Measurements from ENCODE around the gene FGG.

Gene FGG

DNA sequence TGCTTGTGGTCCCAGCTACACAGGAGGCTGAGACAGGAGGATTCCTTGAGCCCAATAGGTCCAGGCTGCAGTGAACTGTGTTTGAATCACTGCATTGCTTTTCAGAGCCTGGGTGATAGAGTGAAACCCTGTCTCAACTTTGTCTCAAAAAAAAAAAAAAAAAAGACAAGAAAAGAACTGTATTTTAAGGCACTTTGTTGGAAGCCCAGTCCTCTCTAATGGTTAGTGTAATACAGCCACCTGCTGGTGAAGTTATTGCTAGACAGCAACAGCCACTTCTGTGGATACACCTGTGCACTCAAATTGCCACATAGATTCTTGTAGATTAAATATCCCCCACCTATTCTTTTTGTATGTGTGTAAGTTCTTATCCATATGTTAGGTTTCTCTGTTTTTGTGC lies 10.1 kb upstream of the FGG start:
- peak; percentile 18 for DNase-seq (ENCODE audit: low read depth)
- no peak overlapping the region for H3K4me3 ChIP-seq (ENCODE audit: low read depth, low read length)
- TF ChIP-seq, protein P1, sequence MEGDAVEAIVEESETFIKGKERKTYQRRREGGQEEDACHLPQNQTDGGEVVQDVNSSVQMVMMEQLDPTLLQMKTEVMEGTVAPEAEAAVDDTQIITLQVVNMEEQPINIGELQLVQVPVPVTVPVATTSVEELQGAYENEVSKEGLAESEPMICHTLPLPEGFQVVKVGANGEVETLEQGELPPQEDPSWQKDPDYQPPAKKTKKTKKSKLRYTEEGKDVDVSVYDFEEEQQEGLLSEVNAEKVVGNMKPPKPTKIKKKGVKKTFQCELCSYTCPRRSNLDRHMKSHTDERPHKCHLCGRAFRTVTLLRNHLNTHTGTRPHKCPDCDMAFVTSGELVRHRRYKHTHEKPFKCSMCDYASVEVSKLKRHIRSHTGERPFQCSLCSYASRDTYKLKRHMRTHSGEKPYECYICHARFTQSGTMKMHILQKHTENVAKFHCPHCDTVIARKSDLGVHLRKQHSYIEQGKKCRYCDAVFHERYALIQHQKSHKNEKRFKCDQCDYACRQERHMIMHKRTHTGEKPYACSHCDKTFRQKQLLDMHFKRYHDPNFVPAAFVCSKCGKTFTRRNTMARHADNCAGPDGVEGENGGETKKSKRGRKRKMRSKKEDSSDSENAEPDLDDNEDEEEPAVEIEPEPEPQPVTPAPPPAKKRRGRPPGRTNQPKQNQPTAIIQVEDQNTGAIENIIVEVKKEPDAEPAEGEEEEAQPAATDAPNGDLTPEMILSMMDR (IDR thresholded peaks at IDR 0.05; ENCODE audit: low read depth, low read length, missing control alignments), result peak; percentile 57

DNA sequence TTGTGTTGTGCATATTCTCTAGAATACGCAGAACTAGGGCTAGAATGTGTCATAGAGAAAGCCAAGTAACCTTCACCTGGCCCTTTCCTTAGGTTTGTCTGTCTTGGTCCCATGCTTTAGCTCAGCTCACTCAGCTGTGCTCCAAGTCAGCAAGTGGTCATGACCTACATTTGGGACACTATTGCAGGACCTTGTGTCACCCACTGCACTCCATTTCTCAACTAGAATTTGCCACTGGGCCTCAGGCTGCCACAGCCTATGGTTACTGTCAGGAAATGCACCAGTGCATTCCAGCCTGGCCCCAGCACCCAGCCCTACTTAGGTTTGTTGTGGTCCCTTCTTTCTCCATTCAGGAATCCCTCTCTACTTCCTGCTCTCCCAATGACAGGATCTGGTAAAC lies 7.7 kb upstream of the FGG start:
- TF ChIP-seq, protein P1 (IDR thresholded peaks at IDR 0.05; ENCODE audit: low read depth, low read length, missing control alignments), result no peak
- no peak overlapping the region for H3K4me3 ChIP-seq (ENCODE audit: low read depth, low read length)
- no peak for DNase-seq (ENCODE audit: low read depth)

DNA sequence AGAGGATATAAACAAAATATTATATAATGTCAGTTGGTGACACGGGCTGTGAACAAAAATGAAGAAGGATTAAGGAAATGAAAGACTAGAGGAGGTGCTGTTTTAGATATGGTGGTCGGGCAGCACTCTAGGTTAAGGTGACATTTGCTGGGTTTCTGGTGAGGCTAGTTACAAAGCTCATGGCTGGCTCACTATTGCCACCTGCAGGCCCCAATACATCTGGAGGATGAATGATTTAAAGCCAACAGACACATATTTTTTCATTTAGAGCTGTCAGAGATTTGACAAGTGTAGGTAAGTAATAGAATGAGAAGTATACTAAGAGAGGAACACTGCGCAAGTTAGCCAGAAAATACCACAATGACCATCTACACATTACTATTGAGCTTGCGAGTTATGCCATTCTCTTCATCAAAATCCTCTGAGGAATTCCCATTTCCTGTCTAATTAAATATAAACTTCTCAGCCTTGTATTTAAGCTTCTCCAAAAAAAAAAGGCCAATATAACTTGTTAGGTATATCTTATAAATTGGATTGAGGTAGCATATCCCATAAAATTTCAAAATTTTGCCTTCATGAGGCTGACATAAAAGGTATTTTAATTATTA lies 6.4 kb upstream of the FGG start:
- TF ChIP-seq, protein P1 (IDR thresholded peaks at IDR 0.05; ENCODE audit: low read depth, low read length, missing control alignments), result peak; percentile 71
- peak; percentile 22 for DNase-seq (ENCODE audit: low read depth)
- no peak overlapping the region for H3K4me3 ChIP-seq (ENCODE audit: low read depth, low read length)

DNA sequence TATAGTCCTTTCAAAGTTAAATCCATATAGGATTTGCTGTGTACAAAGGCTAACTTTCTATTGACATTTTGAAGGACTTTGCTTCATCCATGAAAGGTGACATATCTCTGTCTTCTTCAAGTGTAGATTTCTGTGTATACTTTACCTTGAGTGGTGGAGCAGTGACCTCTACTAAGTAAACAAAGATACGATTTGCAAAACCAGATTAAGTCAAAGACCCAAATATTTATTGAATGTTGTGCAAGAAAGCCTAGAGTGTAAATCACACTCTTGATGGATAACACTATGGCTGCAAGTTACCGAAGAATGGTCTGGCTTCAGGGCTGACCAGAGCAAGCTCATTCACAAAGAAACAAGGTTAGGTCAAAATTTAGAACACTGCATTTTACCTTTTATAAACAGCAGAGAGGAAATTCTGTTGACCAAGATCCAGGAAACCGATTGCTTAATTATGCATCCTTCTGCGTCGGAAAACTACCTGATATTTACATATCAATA lies 5.4 kb upstream of the FGG start:
- DNase-seq (ENCODE audit: low read depth), result no peak
- TF ChIP-seq, protein P1 (IDR thresholded peaks at IDR 0.05; ENCODE audit: low read depth, low read length, missing control alignments), result no peak

DNA sequence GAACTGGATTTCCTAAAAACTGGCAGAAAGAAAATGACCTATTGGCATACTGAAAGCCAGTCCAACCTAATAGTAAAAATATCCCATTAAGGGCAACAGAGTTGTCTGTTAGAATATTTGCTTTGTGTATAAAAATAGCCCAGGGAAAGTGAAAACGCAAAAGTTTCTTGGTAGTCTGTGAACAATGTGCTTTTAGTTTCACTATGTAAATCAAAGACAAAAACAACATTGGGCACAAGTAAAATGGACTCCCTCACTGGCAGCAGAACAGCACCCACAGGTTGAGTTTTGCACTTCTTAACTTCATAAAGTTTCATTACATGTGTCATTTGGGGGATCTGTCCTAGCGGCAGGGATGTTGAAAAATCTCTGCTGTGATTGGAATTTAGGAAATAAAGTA lies 4.3 kb upstream of the FGG start:
- peak; percentile 45 for DNase-seq (ENCODE audit: low read depth)
- H3K4me3 ChIP-seq (ENCODE audit: low read depth, low read length), result no peak overlapping the region
- TF ChIP-seq, protein P1 (IDR thresholded peaks at IDR 0.05; ENCODE audit: low read depth, low read length, missing control alignments), result no peak

More for the DNA sequence above, 5.4 kb upstream of the FGG start:
- H3K4me3 ChIP-seq (ENCODE audit: low read depth, low read length), result no peak overlapping the region

DNA sequence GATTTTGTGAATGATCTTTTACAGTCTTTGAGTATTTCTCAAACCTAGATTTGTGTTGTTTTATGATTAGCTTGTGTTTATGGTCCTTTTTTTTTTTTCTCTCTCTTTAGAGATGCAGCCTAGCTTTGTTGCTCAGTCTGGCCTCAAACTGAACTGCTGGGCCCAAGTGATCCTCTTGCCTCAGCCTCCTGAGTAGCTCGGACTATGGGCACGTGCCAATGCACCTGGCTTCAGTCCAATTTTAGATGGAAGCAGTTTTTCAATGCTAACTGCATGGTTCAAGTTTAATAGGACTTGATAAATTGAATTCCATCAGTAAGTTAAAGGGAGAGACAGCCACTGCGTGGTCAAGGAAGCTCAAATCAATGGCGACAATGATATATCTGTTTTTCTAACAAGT lies 3.8 kb upstream of the FGG start:
- DNase-seq (ENCODE audit: low read depth), result no peak
- H3K4me3 ChIP-seq (ENCODE audit: low read depth, low read length), result no peak overlapping the region
- TF ChIP-seq, protein P1 (IDR thresholded peaks at IDR 0.05; ENCODE audit: low read depth, low read length, missing control alignments), result no peak

DNA sequence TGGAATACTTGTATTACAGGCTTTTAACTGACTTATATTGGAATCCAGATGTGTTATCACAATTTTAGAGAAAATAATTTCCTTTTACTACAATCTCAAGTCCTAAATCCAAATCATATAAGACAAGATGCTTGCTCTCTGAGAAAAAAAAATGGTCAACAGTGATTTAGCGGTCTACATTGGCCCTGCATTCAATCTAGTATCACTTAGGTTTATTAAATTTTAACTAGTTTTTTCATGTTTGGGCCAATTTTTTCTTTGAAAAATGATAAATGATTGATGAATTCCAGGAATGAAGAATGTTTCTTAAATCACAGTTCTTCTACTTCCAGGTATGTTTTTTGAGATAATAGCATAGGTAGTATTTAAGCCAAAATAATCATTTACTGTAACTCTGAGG lies 2.8 kb upstream of the FGG start:
- no peak for DNase-seq (ENCODE audit: low read depth)
- no peak overlapping the region for H3K4me3 ChIP-seq (ENCODE audit: low read depth, low read length)
- TF ChIP-seq, protein P1 (IDR thresholded peaks at IDR 0.05; ENCODE audit: low read depth, low read length, missing control alignments), result no peak

All from GM12864 (cell line).